K562 (cell line): ENCODE data around the gene JMJD1C. TPM values are rescaled to one million over a fixed set of nuclear protein-coding genes. Genes with fewer than 3 reads are reported as not detected.

Experiments
- ATAC-seq: fragments of 200-7000 bp; cut with Tn5 transposase; 3 replicates; pipeline ENCODE4 v1.9.1; 2020; ENCODE audit warnings: moderate library complexity
- BruUV-seq: library from RNA; stranded (reverse); fragments of 400-500 nt; replicated peaks from 2 replicates; lab custom pipeline; 2021; lab: Mats Ljungman, UMichigan
- CTCF ChIA-PET: fragments of 300-600 bp; formaldehyde crosslinking; extraction: SDS; loops from one replicate; lab custom pipeline; 2021; ENCODE audit warnings: low intra/inter-chr PET ratio; lab: Yijun Ruan, JAX
- POLR2A ChIA-PET: fragments of 300-600, 350-650 bp; sonication (Branson Sonifier 250); formaldehyde crosslinking; extraction: SDS; loops from one replicate; lab custom pipeline; 2021; ENCODE audit warnings: antibody characterized with exemption, inconsistent platforms; lab: Yijun Ruan, JAX
- DNase-seq, 4 experiments: peaks; one replicate each; pipeline versions ENCODE4 v3.0.0 to v3.0.0-alpha.2; 2011 to 2018; ENCODE audit warnings: low spot score in 3 of 4, mixed read lengths in 3 of 4; ENCODE audit errors: extremely low read depth in 1 of 4
- FAIRE-seq: peaks from 2 replicates; lab custom pipeline; 2011; peaks lifted over from hg19 to GRCh38; lab: Jason Lieb, UNC
- H2AFZ ChIP-seq: 2 replicates; pipeline ENCODE4 v1.6.0; 2011; ENCODE audit warnings: low read depth, low read length, control low read depth, inconsistent platforms
- H3K27ac ChIP-seq: fragments of 200-600 bp; 3 replicates; pipeline ENCODE4 v1.8.0; 2011; ENCODE audit warnings: low read depth, mild to moderate bottlenecking, control low read depth, inconsistent platforms, low read length, moderate library complexity, mixed read lengths; ENCODE audit errors: extremely low read depth
- H3K27me3 ChIP-seq, 2 experiments: fragments of 300-600 bp in 1 of 2; 2 replicates in 1 of 2; 3 replicates in 1 of 2; pipeline versions ENCODE4 v1.6.0 to v1.8.0; 2011; ENCODE audit warnings: inconsistent platforms in 2 of 2, low read length in 2 of 2, mild to moderate bottlenecking in 1 of 2, mixed read lengths in 1 of 2, moderate library complexity in 1 of 2; ENCODE audit not compliant: control insufficient read depth in 2 of 2, insufficient read depth in 2 of 2
- H3K36me3 ChIP-seq: fragments of 300-600 bp; 3 replicates; pipeline ENCODE4 v1.8.0; 2011; ENCODE audit warnings: mild to moderate bottlenecking, low read length, inconsistent platforms; ENCODE audit not compliant: control insufficient read depth, insufficient read depth
- H3K4me1 ChIP-seq, 2 experiments: fragments of 200-600 bp in 1 of 2; replicated peaks in 1 of 2; 2 replicates in 1 of 2; 3 replicates in 1 of 2; pipeline versions ENCODE4 v1.5.1 to v1.8.0; 2011; ENCODE audit warnings: inconsistent platforms in 2 of 2, low read length in 2 of 2, mild to moderate bottlenecking in 1 of 2, mixed read lengths in 1 of 2, moderate library complexity in 1 of 2; ENCODE audit not compliant: control insufficient read depth in 2 of 2, insufficient read depth in 2 of 2
- H3K4me2 ChIP-seq: 2 replicates; pipeline ENCODE4 v1.6.1; 2011; ENCODE audit warnings: low read length, control low read depth, inconsistent platforms, mixed read lengths; ENCODE audit not compliant: insufficient read depth
- H3K4me3 ChIP-seq: fragments of 200-600 bp; sonication (generic), shearing (Covaris generic); 2 replicates; pipeline ENCODE4 v1.5.1; 2016; ENCODE audit warnings: control low read depth, inconsistent platforms
- H3K79me2 ChIP-seq: fragments of 200-600 bp; 3 replicates; pipeline ENCODE4 v1.8.0; 2011; ENCODE audit warnings: low read length, inconsistent platforms; ENCODE audit not compliant: control insufficient read depth, insufficient read depth
- H3K9ac ChIP-seq, 2 experiments: 2 replicates each; pipeline versions ENCODE4 v1.6.0 to v1.6.1; 2011; ENCODE audit warnings: low read depth in 2 of 2, low read length in 2 of 2, control low read depth in 1 of 2, inconsistent platforms in 1 of 2, mild to moderate bottlenecking in 1 of 2, mixed read lengths in 1 of 2; ENCODE audit not compliant: insufficient read depth in 1 of 2
- H3K9me1 ChIP-seq: one replicate; pipeline ENCODE4 v1.6.0; 2011; ENCODE audit warnings: inconsistent platforms, mild to moderate bottlenecking, low read length, moderate library complexity; ENCODE audit not compliant: control insufficient read depth, insufficient read depth
- H3K9me3 ChIP-seq: replicated peaks from 2 replicates; pipeline ENCODE4 v1.5.1; 2011; ENCODE audit warnings: low read depth, low read length, inconsistent platforms; ENCODE audit not compliant: control insufficient read depth, insufficient read depth
- H4K20me1 ChIP-seq: replicated peaks from 2 replicates; pipeline ENCODE4 v1.6.1; 2011; ENCODE audit warnings: low read length, inconsistent platforms, mixed read lengths; ENCODE audit not compliant: control insufficient read depth, insufficient read depth
- ARNT ChIP-seq, 2 experiments: fragments of 450-650 bp; IDR thresholded peaks; 2 replicates each; pipeline ENCODE4 v1.6.1; 2016; ENCODE audit warnings: mild to moderate bottlenecking in 1 of 2
- CCNT2 ChIP-seq: IDR thresholded peaks from 2 replicates; pipeline ENCODE4 v1.6.1; 2011; ENCODE audit warnings: borderline replicate concordance, low read depth, mild to moderate bottlenecking, moderate library complexity, mixed read lengths, low read length; ENCODE audit not compliant: insufficient read length; ENCODE audit errors: extremely low read depth
- CREB3L1 ChIP-seq: fragments of 450-650 bp; IDR thresholded peaks from 2 replicates; pipeline ENCODE4 v1.6.1; 2014; ENCODE audit warnings: low read depth, mild to moderate bottlenecking, moderate library complexity, borderline replicate concordance
- CTBP1 ChIP-seq: fragments of 450-650 bp; IDR thresholded peaks from 2 replicates; pipeline ENCODE4 v1.6.1; 2016; ENCODE audit warnings: borderline replicate concordance
- ZNF224 ChIP-seq: sonication (generic); formaldehyde crosslinking; IDR thresholded peaks from 2 replicates; pipeline ENCODE4 v1.8.0; 2022; ENCODE audit warnings: mild to moderate bottlenecking, missing genetic modification reagents
- ZZZ3 ChIP-seq: fragments of 450-650 bp; IDR thresholded peaks from 2 replicates; pipeline ENCODE4 v1.6.1; 2016; ENCODE audit warnings: antibody characterized with exemption, mild to moderate bottlenecking, moderate library complexity
- WGBS: fragments of 100-300 bp; shearing (Covaris generic); methylation state at CpG from one replicate; pipeline ENCODE4 v1.1.6; 2016; ENCODE audit warnings: low coverage, mixed read lengths; ENCODE audit not compliant: insufficient coverage; ENCODE audit errors: missing lambda C conversion rate; 5-methylcytosine and 5-hydroxymethylcytosine counted together
- in situ Hi-C: fragments of 300-500 bp; cut with MboI; formaldehyde crosslinking; loops from 4 replicates; pipeline ENCODE4 v1.15.0; 2018; ENCODE audit warnings: inconsistent platforms, mixed read lengths
- intact Hi-C: fragments of 100-400 bp; cut with micrococcal nuclease; formaldehyde crosslinking; loops from 2 replicates; pipeline ENCODE4 v1.14.2; 2022
- polyA plus RNA-seq, 8 experiments: library from polyadenylated mRNA; depleted of rRNA in 4 of 8; stranded (reverse) in 5 of 8; unstranded in 3 of 8; fragments of >200 nt; fragmentation: Nextera tagmentation in 2 of 8; fragmentation: Illumina TruSeq in 1 of 8; extraction: Ambion mirVana in 2 of 8; extraction: Trizol in 1 of 8; gene quantifications; 2 replicates each; pipeline versions ENCODE4 v1.2.1 to v1.2.3, GENCODE V29; 2011 to 2014; ENCODE audit warnings: inconsistent platforms in 1 of 8, missing spikeins in 1 of 8
- total RNA-seq, 7 experiments: library from RNA; depleted of rRNA in 6 of 7; stranded (reverse); fragments of >200 nt in 6 of 7; fragmentation: Illumina TruSeq in 2 of 7; extraction: Trizol in 2 of 7; gene quantifications; 2 replicates each; pipeline versions ENCODE4 v1.2.1 to v1.2.3, GENCODE V29; 2011 to 2021; ENCODE audit warnings: low replicate concordance in 1 of 7
- TF ChIP-seq, protein P1 (sequence below): sonication (generic); formaldehyde crosslinking; IDR thresholded peaks from 2 replicates; pipeline ENCODE4 v1.8.1; 2023; ENCODE audit warnings: mild to moderate bottlenecking, missing genetic modification reagents
- TF ChIP-seq, protein P2 (sequence below): fragments of 450-650 bp; IDR thresholded peaks from 2 replicates; pipeline ENCODE4 v1.6.1; 2017; ENCODE audit warnings: antibody characterized with exemption
- TF ChIP-seq, protein P3 (sequence below): fragments of 200-800 bp; sonication (Bioruptor generic); IDR thresholded peaks from 2 replicates; pipeline ENCODE4 v1.6.1; 2017; ENCODE audit warnings: missing genetic modification characterization, missing compliant biosample characterization

JMJD1C gene
- total and polyA plus RNA-seq, 9 of the 15 experiments (the other 6 are each of a cell fraction or from before 2014, with no cell fraction given), result 25.3 to 68.0 (median 47.2) TPM

- ATAC-seq (no peak), FAIRE-seq (no peak), DNase-seq (no peak)
- no peak overlapping the region for H2AFZ ChIP-seq
- no peak overlapping the region for H3K27ac ChIP-seq
- H4K20me1 ChIP-seq, result no peaks in the 10 kb centered on the region
- ChIA-PET POLR2A (no interaction called here), CTCF (no interaction called here)
- no peak overlapping the region for H3K9ac ChIP-seq
- H3K36me3 ChIP-seq, result peaks cover 65% of the 10 kb centered on the region
- H3K27me3 ChIP-seq, result no peaks in the 10 kb centered on the region
- in situ Hi-C loops, result no loop called here
- H3K79me2 ChIP-seq, result no peaks in the 10 kb centered on the region
- H3K4me3 ChIP-seq, result no peak overlapping the region
- WGBS, result 100% methylated on average over 2 of the region's 2 CpGs
- H3K4me2 ChIP-seq, result no peak overlapping the region
- H3K9me3 ChIP-seq, result no peaks in the 10 kb centered on the region
- TF ChIP-seq, protein P1, sequence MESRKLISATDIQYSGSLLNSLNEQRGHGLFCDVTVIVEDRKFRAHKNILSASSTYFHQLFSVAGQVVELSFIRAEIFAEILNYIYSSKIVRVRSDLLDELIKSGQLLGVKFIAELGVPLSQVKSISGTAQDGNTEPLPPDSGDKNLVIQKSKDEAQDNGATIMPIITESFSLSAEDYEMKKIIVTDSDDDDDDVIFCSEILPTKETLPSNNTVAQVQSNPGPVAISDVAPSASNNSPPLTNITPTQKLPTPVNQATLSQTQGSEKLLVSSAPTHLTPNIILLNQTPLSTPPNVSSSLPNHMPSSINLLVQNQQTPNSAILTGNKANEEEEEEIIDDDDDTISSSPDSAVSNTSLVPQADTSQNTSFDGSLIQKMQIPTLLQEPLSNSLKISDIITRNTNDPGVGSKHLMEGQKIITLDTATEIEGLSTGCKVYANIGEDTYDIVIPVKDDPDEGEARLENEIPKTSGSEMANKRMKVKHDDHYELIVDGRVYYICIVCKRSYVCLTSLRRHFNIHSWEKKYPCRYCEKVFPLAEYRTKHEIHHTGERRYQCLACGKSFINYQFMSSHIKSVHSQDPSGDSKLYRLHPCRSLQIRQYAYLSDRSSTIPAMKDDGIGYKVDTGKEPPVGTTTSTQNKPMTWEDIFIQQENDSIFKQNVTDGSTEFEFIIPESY, result no peak
- TF ChIP-seq ARNT (IDR thresholded peaks at IDR 0.05), result no peak
- TF ChIP-seq, protein P2, sequence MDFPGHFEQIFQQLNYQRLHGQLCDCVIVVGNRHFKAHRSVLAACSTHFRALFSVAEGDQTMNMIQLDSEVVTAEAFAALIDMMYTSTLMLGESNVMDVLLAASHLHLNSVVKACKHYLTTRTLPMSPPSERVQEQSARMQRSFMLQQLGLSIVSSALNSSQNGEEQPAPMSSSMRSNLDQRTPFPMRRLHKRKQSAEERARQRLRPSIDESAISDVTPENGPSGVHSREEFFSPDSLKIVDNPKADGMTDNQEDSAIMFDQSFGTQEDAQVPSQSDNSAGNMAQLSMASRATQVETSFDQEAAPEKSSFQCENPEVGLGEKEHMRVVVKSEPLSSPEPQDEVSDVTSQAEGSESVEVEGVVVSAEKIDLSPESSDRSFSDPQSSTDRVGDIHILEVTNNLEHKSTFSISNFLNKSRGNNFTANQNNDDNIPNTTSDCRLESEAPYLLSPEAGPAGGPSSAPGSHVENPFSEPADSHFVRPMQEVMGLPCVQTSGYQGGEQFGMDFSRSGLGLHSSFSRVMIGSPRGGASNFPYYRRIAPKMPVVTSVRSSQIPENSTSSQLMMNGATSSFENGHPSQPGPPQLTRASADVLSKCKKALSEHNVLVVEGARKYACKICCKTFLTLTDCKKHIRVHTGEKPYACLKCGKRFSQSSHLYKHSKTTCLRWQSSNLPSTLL, result no peak
- TF ChIP-seq ZNF224 (CRISPR knock-in tag), result no peak
- TF ChIP-seq CCNT2, result no peak
- TF ChIP-seq, protein P3, sequence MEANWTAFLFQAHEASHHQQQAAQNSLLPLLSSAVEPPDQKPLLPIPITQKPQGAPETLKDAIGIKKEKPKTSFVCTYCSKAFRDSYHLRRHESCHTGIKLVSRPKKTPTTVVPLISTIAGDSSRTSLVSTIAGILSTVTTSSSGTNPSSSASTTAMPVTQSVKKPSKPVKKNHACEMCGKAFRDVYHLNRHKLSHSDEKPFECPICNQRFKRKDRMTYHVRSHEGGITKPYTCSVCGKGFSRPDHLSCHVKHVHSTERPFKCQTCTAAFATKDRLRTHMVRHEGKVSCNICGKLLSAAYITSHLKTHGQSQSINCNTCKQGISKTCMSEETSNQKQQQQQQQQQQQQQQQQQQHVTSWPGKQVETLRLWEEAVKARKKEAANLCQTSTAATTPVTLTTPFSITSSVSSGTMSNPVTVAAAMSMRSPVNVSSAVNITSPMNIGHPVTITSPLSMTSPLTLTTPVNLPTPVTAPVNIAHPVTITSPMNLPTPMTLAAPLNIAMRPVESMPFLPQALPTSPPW (CRISPR knock-in tag), result no peak
- TF ChIP-seq ZZZ3, result no peak
- no peak for TF ChIP-seq CTBP1
- no peak for TF ChIP-seq CREB3L1
- intact Hi-C loops, result no loop called here
- H3K4me1 ChIP-seq, result no peaks in the 10 kb centered on the region
- H3K9me1 ChIP-seq, result no peaks in the 10 kb centered on the region
- BruUV-seq, result no TSS peak
Observed at GRCh38 chr10:63197344-63198092, 268.3 kb downstream of the JMJD1C start.
